Activated CD8-positive, alpha-beta T cell treated with anti-CD3 and anti-CD28 coated beads, Interleukin-2, amount 10 ng/mL, durations not matched to agents 7 days and 5 days (primary cell): ENCODE data around the gene PDK2. TPM values are rescaled to one million over a fixed set of nuclear protein-coding genes. Genes with fewer than 3 reads are reported as not detected.

Source experiments
- ATAC-seq: fragments of 150-1000 bp; cut with Tn5 transposase; one replicate; pipeline ENCODE4 v1.10.0; 2021; ENCODE audit warnings: moderate library complexity
- CTCF ChIA-PET: fragments of 350-600 bp; sonication (Branson Sonifier 250); formaldehyde crosslinking; loops from one replicate; lab custom pipeline; 2021; ENCODE audit warnings: antibody characterized with exemption; lab: Charles Lee
- POLR2A ChIA-PET: fragments of 350-600 bp; sonication (Branson Sonifier 250); formaldehyde crosslinking; loops from one replicate; lab custom pipeline; 2021; ENCODE audit warnings: antibody characterized with exemption; lab: Charles Lee
- DNase-seq: peaks from one replicate; pipeline ENCODE4 v3.0.0-alpha.2; 2020
- H3K27ac Mint-ChIP-seq: one replicate; pipeline ENCODE4 v1.8.0; 2021; ENCODE audit warnings: mild to moderate bottlenecking, mixed read lengths
- H3K27me3 Mint-ChIP-seq: one replicate; pipeline ENCODE4 v1.8.0; 2021; ENCODE audit warnings: low read depth, mixed read lengths
- H3K36me3 Mint-ChIP-seq: one replicate; pipeline ENCODE4 v1.8.0; 2021; ENCODE audit warnings: low read depth, mixed read lengths
- H3K4me1 Mint-ChIP-seq: one replicate; pipeline ENCODE4 v1.8.0; 2021; ENCODE audit warnings: low read depth, mixed read lengths
- H3K4me3 Mint-ChIP-seq: one replicate; pipeline ENCODE4 v1.8.0; 2021; ENCODE audit warnings: mild to moderate bottlenecking, mixed read lengths
- H3K9me3 Mint-ChIP-seq: one replicate; pipeline ENCODE4 v1.8.0; 2022; ENCODE audit warnings: mixed read lengths; ENCODE audit not compliant: insufficient read depth
- total RNA-seq, 2 experiments: library from RNA; stranded (reverse); gene quantifications; one replicate each; pipeline ENCODE4 v1.2.3, GENCODE V29; 2021

PDK2 gene
- total RNA-seq, 2 experiments from 2014 or later = 18.1 to 21.2 TPM

DNA sequence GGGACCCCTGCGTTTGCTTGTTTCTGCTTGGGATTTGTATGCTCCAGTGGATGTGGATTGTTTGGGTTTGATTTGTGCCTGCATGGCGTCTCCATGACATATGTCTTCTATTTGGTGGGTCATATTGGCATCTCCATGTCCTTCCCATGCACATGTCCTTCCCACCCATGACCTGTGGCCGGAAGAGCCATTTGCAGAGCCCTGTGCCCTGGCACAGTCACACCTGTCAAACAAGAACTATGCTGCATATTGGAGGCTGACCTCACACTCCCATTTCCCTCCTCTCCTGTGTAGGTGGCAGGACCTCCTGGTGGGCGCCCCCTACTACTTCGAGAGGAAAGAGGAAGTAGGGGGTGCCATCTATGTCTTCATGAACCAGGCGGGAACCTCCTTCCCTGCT is 23.5 kb upstream of the PDK2 start:
- POLR2A ChIA-PET = interaction anchor here (0.7 kb wide), 1 partner anchor 173 kb away, joined by 3 read pairs; no protein-coding TSS in a partner anchor
- Mint-ChIP-seq H3K27me3 (no peaks in the 10 kb centered on the region), H3K4me1 (peaks cover 4% of the 10 kb centered on the region), H3K4me3 (no peak overlapping the region), H3K9me3 (no peaks in the 10 kb centered on the region), H3K36me3 (peaks cover 6% of the 10 kb centered on the region), H3K27ac (no peak overlapping the region)
- DNase-seq (no peak), ATAC-seq (no peak)
- CTCF ChIA-PET = interaction anchor here (2.1 kb wide), 1 partner anchor 15 kb away, joined by 6 read pairs; the partner anchor contains the start of gene ITGA3

DNA sequence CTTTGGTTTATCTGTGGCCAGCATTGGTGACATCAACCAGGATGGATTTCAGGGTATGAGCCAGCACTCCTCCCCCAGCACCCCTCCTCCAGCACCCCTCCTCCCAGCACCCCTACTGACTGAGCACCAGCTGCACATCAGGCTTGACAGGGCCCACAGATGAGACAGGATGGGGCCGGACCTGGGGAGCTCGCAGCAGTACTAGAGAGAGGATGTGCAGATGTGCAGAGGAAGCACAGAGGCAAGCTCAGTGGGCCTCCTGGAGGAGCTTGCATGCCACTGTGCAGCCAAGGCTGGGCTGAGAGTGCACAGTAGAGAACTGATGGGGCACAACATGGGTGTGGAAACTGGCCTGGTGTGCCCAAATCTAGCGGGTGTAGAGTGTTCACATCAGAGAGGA is 23.0 kb upstream of the PDK2 start:
- Mint-ChIP-seq H3K36me3 (peaks cover 6% of the 10 kb centered on the region), H3K4me1 (peaks cover 4% of the 10 kb centered on the region), H3K27me3 (no peaks in the 10 kb centered on the region), H3K4me3 (no peak overlapping the region), H3K9me3 (no peaks in the 10 kb centered on the region), H3K27ac (no peak overlapping the region)
- ATAC-seq (peak; percentile 44), DNase-seq (no peak)
- ChIA-PET CTCF (interaction anchor here (0.6 to 2.8 kb wide), 3 partner anchors 15 to 45 kb away, joined by 4 to 12 read pairs (median 6); partner anchors contain the start of gene ITGA3), POLR2A (interaction anchor here (0.7 kb wide), 2 partner anchors 20 to 173 kb away, joined by 3 read pairs; no protein-coding TSS in a partner anchor)

DNA sequence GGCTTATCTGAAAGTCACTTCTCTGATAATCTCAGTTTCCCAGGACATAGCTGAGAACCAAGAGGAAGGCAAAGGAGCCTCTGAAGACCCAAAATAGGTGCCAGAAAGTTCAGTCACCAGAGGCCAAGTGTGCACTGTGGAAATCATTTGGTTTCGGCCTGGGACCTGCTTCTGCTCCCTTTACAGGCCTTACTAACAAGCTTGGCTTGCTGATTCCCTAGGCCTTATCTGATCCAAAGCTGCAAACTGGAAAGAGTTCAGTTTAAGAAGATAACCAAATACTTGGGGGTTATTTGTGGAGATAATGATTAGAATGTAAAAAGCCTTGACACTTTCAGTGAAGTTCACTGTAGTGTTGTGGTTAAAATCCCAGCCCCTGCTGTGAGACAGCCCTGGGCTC is 22.2 kb upstream of the PDK2 start:
- Mint-ChIP-seq H3K9me3 (no peaks in the 10 kb centered on the region), H3K27ac (no peak overlapping the region), H3K36me3 (peaks cover 6% of the 10 kb centered on the region), H3K27me3 (no peaks in the 10 kb centered on the region), H3K4me3 (no peak overlapping the region), H3K4me1 (peaks cover 4% of the 10 kb centered on the region)
- ChIA-PET CTCF (interaction anchor here (2.1 to 2.8 kb wide), 2 partner anchors 14 to 16 kb away, joined by 6 to 12 read pairs; partner anchors contain the start of gene ITGA3), POLR2A (no interaction called here)
- no peak for ATAC-seq
- no peak for DNase-seq

DNA sequence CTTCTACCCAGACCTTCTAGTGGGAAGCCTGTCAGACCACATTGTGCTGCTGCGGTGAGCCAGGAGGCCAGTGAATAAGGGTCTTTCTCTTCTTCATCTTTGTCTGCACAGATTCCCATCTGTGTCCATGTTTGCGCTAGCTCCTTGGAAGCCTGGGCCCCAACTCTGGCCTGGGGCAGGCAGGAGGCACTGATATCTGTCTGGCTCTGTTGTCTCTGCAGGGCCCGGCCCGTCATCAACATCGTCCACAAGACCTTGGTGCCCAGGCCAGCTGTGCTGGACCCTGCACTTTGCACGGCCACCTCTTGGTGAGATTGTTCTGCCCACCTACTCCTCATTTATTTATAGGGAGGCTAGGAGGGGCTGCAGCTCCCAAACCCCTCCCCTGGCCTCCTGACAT is 20.9 kb upstream of the PDK2 start:
- Mint-ChIP-seq H3K36me3 (peaks cover 6% of the 10 kb centered on the region), H3K27ac (no peak overlapping the region), H3K27me3 (no peaks in the 10 kb centered on the region), H3K4me3 (no peak overlapping the region), H3K4me1 (peaks cover 4% of the 10 kb centered on the region), H3K9me3 (no peaks in the 10 kb centered on the region)
- no peak for ATAC-seq
- DNase-seq = no peak
- CTCF ChIA-PET = interaction anchor here (1.1 to 2.8 kb wide), 2 partner anchors 13 to 20 kb away, joined by 6 to 12 read pairs; partner anchors contain the start of gene PDK2
- POLR2A ChIA-PET = no interaction called here

DNA sequence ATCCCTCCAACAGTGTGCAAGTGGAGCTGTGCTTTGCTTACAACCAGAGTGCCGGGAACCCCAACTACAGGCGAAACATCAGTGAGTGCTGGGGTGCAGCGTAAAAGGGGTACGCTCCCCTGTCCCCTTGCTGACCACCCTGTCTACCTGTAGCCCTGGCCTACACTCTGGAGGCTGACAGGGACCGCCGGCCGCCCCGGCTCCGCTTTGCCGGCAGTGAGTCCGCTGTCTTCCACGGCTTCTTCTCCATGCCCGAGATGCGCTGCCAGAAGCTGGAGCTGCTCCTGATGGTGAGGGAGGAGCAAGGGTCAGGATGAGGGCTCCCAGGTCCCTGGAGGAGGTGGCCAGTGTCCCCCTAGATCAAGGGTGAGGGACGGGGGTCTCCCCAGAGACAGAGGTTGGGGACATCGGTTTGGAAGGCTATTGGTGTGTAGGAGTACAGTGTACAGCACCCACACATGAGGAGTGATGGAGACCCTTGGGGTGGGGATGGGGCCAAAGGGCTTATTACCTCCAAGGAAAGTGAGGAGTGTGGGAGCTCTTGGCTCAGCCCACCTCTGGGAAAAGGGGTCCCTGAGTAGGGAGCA is 19.6 kb upstream of the PDK2 start:
- ChIA-PET CTCF (interaction anchor here (1.1 kb wide), 1 partner anchor 12 kb away, joined by 5 read pairs; no protein-coding TSS in a partner anchor), POLR2A (interaction anchor here (1.1 kb wide), 1 partner anchor 9 kb away, joined by 3 read pairs; no protein-coding TSS in a partner anchor)
- H3K27ac Mint-ChIP-seq = no peak overlapping the region
- no peaks in the 10 kb centered on the region for H3K27me3 Mint-ChIP-seq
- peaks cover 4% of the 10 kb centered on the region for H3K4me1 Mint-ChIP-seq
- no peak for ATAC-seq
- no peak overlapping the region for H3K4me3 Mint-ChIP-seq
- no peaks in the 10 kb centered on the region for H3K9me3 Mint-ChIP-seq
- no peak for DNase-seq
- H3K36me3 Mint-ChIP-seq = peaks cover 6% of the 10 kb centered on the region

DNA sequence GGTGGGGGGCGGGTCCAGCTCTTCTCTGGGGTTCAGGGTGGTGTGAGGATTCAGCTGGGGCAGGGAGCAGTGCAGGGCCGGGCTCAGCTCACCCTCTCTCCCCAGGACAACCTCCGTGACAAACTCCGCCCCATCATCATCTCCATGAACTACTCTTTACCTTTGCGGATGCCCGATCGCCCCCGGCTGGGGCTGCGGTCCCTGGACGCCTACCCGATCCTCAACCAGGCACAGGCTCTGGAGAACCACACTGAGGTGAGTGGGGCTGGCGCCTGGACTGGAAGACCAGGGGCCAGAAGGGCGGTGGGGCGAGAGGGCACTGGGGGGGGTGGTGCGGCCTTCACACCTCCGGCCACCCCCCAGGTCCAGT is 18.9 kb upstream of the PDK2 start:
- no peak for ATAC-seq
- peaks cover 4% of the 10 kb centered on the region for H3K4me1 Mint-ChIP-seq
- no peak overlapping the region for H3K4me3 Mint-ChIP-seq
- H3K9me3 Mint-ChIP-seq = no peaks in the 10 kb centered on the region
- CTCF ChIA-PET = interaction anchor here (1.1 kb wide), 1 partner anchor 11 kb away, joined by 5 read pairs; no protein-coding TSS in a partner anchor
- POLR2A ChIA-PET = interaction anchor here (1.1 kb wide), 1 partner anchor 8 kb away, joined by 3 read pairs; no protein-coding TSS in a partner anchor
- H3K36me3 Mint-ChIP-seq = peaks cover 3% of the 10 kb centered on the region
- H3K27ac Mint-ChIP-seq = no peak overlapping the region
- DNase-seq = no peak
- no peaks in the 10 kb centered on the region for H3K27me3 Mint-ChIP-seq

DNA sequence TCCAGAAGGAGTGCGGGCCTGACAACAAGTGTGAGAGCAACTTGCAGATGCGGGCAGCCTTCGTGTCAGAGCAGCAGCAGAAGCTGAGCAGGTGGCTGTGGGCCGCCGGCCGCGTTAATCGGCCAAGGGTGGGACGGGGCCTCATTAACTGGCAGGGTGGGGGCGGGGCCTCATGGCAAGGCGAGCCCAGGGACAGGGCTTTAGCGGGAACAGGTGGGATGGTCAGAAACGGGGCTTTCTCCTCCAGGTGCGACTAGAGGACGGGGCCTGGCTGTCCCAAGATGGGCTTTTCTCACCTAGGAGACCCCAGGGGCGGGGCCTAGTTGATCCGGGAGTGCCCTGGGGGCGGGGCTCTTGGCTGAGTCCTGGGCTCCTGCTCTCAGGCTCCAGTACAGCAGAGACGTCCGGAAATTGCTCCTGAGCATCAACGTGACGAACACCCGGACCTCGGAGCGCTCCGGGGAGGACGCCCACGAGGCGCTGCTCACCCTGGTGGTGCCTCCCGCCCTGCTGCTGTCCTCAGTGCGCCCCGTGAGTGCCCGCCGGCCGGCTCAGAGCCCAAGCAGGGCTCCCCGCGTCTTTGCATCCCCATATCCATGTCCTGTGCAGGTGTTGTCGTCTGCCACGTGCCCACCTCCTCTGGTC is 18.4 kb upstream of the PDK2 start:
- CTCF ChIA-PET = interaction anchor here (1.1 to 2.4 kb wide), 4 partner anchors 11 to 20 kb away, joined by 5 to 17 read pairs (median 11); partner anchors contain the start of gene ITGA3
- Mint-ChIP-seq H3K4me1 (peaks cover 4% of the 10 kb centered on the region), H3K4me3 (no peak overlapping the region), H3K27me3 (no peaks in the 10 kb centered on the region), H3K27ac (no peak overlapping the region), H3K36me3 (no peaks in the 10 kb centered on the region), H3K9me3 (no peaks in the 10 kb centered on the region)
- DNase-seq = no peak
- POLR2A ChIA-PET = no interaction called here
- ATAC-seq = no peak

DNA sequence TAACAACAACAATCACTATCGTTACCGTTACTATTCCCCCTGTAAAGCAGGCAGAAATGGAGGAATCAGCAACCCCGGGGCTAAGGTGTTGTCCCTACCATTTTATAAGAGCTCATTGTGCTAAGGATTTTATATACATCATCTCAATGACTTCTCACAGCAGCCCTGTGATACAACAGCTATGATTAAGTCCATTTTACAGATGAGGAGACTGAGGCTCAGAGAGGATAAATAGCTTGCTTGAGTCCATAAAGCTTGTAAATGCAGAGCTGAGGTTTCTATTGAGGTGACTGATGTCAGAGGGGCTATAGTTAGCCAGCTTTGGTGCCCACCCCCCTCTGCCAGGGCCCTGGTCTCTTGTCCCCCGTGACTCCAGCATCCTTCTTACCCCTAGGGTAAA is 16.7 kb upstream of the PDK2 start:
- H3K4me1 Mint-ChIP-seq = no peaks in the 10 kb centered on the region

DNA sequence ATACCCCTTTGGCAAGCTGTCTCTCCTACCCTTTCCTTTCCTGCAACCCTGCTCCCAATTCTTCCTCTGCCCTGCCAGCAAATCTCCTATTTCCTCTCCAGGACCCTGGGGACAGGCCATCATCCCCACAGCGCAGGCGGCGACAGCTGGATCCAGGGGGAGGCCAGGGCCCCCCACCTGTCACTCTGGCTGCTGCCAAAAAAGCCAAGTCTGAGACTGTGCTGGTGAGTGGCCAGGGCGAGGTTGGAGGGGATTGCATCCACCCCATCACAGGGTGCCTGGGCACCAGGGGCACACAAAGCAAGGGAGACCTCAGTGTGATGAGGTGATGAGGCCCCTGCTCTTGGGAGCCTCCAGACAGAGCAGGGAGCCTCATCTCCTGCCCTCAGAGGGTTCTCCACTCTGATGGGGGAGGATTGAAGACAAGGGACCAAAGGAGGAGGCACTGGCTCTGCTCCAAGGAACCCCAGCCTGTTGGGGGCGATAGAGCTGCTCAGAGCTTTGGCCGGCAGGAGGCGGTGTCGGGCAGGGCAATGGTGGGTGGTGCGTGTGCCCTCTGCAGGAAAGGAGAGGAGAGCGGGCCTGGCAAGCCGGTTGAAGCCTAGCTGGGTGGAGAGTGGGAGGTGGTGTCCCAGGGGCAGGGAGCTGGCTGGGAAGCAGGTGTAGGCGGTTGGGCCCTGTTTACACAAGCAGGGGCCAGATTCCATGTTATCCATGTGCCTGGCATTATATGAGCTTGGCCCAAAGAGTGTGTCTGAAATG is 15.6 kb upstream of the PDK2 start:
- H3K4me3 Mint-ChIP-seq = no peak overlapping the region
- H3K27ac Mint-ChIP-seq = no peak overlapping the region
- no peaks in the 10 kb centered on the region for H3K9me3 Mint-ChIP-seq
- ChIA-PET CTCF (interaction anchor here (1.2 to 2.4 kb wide), 4 partner anchors 8 to 121 kb away, joined by 3 to 17 read pairs (median 8); partner anchors contain the start of gene ITGA3), POLR2A (no interaction called here)
- no peaks in the 10 kb centered on the region for H3K4me1 Mint-ChIP-seq
- no peak for ATAC-seq
- no peaks in the 10 kb centered on the region for H3K36me3 Mint-ChIP-seq
- no peak for DNase-seq
- no peaks in the 10 kb centered on the region for H3K27me3 Mint-ChIP-seq

More for the DNA sequence above, 16.7 kb upstream of the PDK2 start:
- H3K27ac Mint-ChIP-seq = no peak overlapping the region
- no peaks in the 10 kb centered on the region for H3K9me3 Mint-ChIP-seq
- POLR2A ChIA-PET = no interaction called here
- CTCF ChIA-PET = interaction anchor here (1.2 to 2.4 kb wide), 5 partner anchors 9 to 126 kb away, joined by 3 to 17 read pairs (median 10); partner anchors contain the start of gene ITGA3
- ATAC-seq = no peak
- H3K4me3 Mint-ChIP-seq = no peak overlapping the region
- no peaks in the 10 kb centered on the region for H3K27me3 Mint-ChIP-seq
- DNase-seq = no peak
- H3K36me3 Mint-ChIP-seq = no peaks in the 10 kb centered on the region

DNA sequence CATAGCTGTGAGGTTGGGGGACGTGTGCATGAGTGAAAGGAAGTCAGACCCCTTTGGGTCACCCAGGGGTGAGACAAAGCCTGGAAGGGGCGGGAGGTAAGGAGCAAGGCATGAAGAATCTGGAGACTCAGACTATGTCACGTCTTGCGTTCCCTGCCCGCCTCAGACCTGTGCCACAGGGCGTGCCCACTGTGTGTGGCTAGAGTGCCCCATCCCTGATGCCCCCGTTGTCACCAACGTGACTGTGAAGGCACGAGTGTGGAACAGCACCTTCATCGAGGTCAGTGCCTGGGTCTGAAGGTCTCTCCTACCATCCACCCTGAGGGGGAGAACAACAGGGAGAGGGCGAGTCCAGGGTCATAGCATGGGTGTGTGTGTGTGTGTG is 15.1 kb upstream of the PDK2 start:
- CTCF ChIA-PET = interaction anchor here (1.2 to 1.6 kb wide), 2 partner anchors 14 to 120 kb away, joined by 3 read pairs; no protein-coding TSS in a partner anchor

DNA sequence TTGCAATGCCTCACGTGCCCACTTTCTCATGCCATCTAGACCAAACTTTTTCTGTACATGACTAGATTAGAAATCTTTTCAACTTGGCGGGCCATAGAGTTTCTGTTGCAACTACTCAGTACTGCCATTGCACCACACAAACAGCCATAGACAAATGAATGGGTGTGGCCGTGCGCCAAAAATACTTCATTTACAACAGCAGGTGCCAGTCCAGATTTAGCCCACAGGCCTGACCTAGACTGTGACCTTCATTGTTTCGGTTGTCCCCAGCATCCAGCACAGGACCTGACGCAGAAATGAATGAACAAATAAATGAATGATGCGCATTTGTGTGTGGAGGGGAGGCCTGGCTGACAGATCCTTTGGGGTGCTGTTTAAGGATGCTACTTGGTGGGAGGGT is 14.3 kb upstream of the PDK2 start:
- Mint-ChIP-seq H3K27me3 (no peaks in the 10 kb centered on the region), H3K27ac (no peak overlapping the region), H3K9me3 (no peaks in the 10 kb centered on the region), H3K36me3 (no peaks in the 10 kb centered on the region), H3K4me1 (no peaks in the 10 kb centered on the region), H3K4me3 (no peak overlapping the region)
- CTCF ChIA-PET = interaction anchor here (1.2 to 2.2 kb wide), 4 partner anchors 13 to 119 kb away, joined by 3 to 9 read pairs (median 3); no protein-coding TSS in a partner anchor
- no peak for ATAC-seq
- no peak for DNase-seq
- POLR2A ChIA-PET = no interaction called here

More for the DNA sequence above, 15.1 kb upstream of the PDK2 start:
- Mint-ChIP-seq H3K27ac (no peak overlapping the region), H3K4me1 (no peaks in the 10 kb centered on the region), H3K27me3 (no peaks in the 10 kb centered on the region), H3K9me3 (no peaks in the 10 kb centered on the region), H3K4me3 (no peak overlapping the region), H3K36me3 (no peaks in the 10 kb centered on the region)
- ATAC-seq (no peak), DNase-seq (no peak)
- POLR2A ChIA-PET = no interaction called here
